IMR-90 (cell line): ENCODE data around the gene RPH3AL.

ENCODE experiments used
- CTCF ChIP-seq: conservative IDR thresholded peaks from 2 replicates; pipeline ENCODE4 v1.5.1; 2012; ENCODE audit warnings: mild to moderate bottlenecking, low read depth, low read length, improper control_type of control experiment
- RCOR1 ChIP-seq: IDR thresholded peaks from 2 replicates; pipeline ENCODE4 v1.6.1; 2012; ENCODE audit warnings: mild to moderate bottlenecking, low read length, improper control_type of control experiment; ENCODE audit not compliant: insufficient replicate concordance

- TF ChIP-seq CTCF (no peak), RCOR1 (no peak)
Observed at GRCh38 chr17:181245-182049, 171.2 kb downstream of the RPH3AL start, which contains the start of gene DOC2B.
